HL-60 (cell line): Measurements from ENCODE around the gene PDE6H.
A peak's percentile ranks its signal among the peaks of the same experiment; 100 is the strongest.

ENCODE experiments used
- DNase-seq, 2 experiments: peaks; one replicate each; pipeline ENCODE4 v3.0.0-alpha.2; 2010 to 2020; ENCODE audit warnings: low read depth in 1 of 2, low spot score in 1 of 2
- H3K27ac ChIP-seq: fragments of 250-450 bp; sonication (Bioruptor Pico); replicated peaks from 2 replicates; pipeline ENCODE4 v1.5.1; 2020; ENCODE audit warnings: mild to moderate bottlenecking, moderate library complexity
- H3K27me3 ChIP-seq: fragments of 250-450 bp; sonication (Bioruptor Pico); 2 replicates; pipeline ENCODE4 v1.5.1; 2021; ENCODE audit warnings: mild to moderate bottlenecking, moderate library complexity; ENCODE audit not compliant: insufficient read depth, poor library complexity, severe bottlenecking
- H3K4me3 ChIP-seq: replicated peaks from 2 replicates; pipeline ENCODE4 v1.5.1; 2011; ENCODE audit warnings: mild to moderate bottlenecking, control low read depth, low read length; ENCODE audit not compliant: insufficient read depth
- CTCF ChIP-seq: IDR thresholded peaks from one replicate; pipeline ENCODE4 v1.5.1; 2011; ENCODE audit warnings: low read length, control low read depth, inconsistent platforms; ENCODE audit not compliant: insufficient read depth
- GABPA ChIP-seq: IDR thresholded peaks from 2 replicates; pipeline ENCODE4 v1.6.1; 2012; ENCODE audit warnings: low read depth
- POLR2AphosphoS5 ChIP-seq: IDR thresholded peaks from 2 replicates; pipeline ENCODE4 v1.6.1; 2012; ENCODE audit warnings: low read depth
- REST ChIP-seq: IDR thresholded peaks from 2 replicates; pipeline ENCODE4 v1.6.1; 2012; ENCODE audit warnings: low read depth; ENCODE audit not compliant: insufficient replicate concordance
- SPI1 ChIP-seq: IDR thresholded peaks from 2 replicates; pipeline ENCODE4 v1.6.1; 2012; ENCODE audit warnings: low read depth, mild to moderate bottlenecking, borderline replicate concordance

PDE6H gene

GRCh38 chr12:14974633-14975032 lies 1.8 kb downstream of the PDE6H start:
- DNase-seq = no peak
- no peaks in the 10 kb centered on the region for H3K27me3 ChIP-seq
- H3K4me3 ChIP-seq = no peak overlapping the region
- no peak for TF ChIP-seq GABPA
- no peak for TF ChIP-seq POLR2AphosphoS5
- H3K27ac ChIP-seq = no peak overlapping the region

- Histone ChIP-seq H3K27ac (peak overlapping the region; percentile 31; the same call in 1 of the 2 replicates), H3K4me3 (no peak overlapping the region), H3K27me3 (no peaks in the 10 kb centered on the region)
- TF ChIP-seq SPI1 (peak; percentile 81; the same call in 1 of the 2 replicates), GABPA (no peak)
- DNase-seq = no peak
These were observed 2.6 kb downstream of the PDE6H start for GRCh38 chr12:14975457-14975856.

- Histone ChIP-seq H3K4me3 (no peak overlapping the region), H3K27me3 (no peaks in the 10 kb centered on the region), H3K27ac (no peak overlapping the region)
- DNase-seq = no peak
- TF ChIP-seq CTCF (no peak), GABPA (no peak), POLR2AphosphoS5 (no peak), SPI1 (no peak), REST (no peak)
These were observed 3.8 kb downstream of the PDE6H start for GRCh38 chr12:14976658-14977057.

GRCh38 chr12:14979468-14979867 lies 6.6 kb downstream of the PDE6H start:
- DNase-seq = no peak
- Histone ChIP-seq H3K4me3 (no peak overlapping the region), H3K27me3 (no peaks in the 10 kb centered on the region), H3K27ac (no peak overlapping the region; the same call in 1 of the 2 replicates)
- TF ChIP-seq SPI1 (peak; percentile 70; the same call in 1 of the 2 replicates), CTCF (no peak)

- no peaks in the 10 kb centered on the region for H3K27me3 ChIP-seq
- TF ChIP-seq CTCF (no peak), SPI1 (peak; percentile 81; the same call in 1 of the 2 replicates), POLR2AphosphoS5 (peak; percentile 99), REST (peak; percentile 52)
- H3K27ac ChIP-seq = peak overlapping the region; percentile 90
- H3K4me3 ChIP-seq = peak overlapping the region; percentile 53
- DNase-seq = peak; percentile 95 to 97
These were observed 8.2 kb downstream of the PDE6H start for GRCh38 chr12:14981049-14981448.
